ENCODE measurements around the gene OSBPL1A.

DNA sequence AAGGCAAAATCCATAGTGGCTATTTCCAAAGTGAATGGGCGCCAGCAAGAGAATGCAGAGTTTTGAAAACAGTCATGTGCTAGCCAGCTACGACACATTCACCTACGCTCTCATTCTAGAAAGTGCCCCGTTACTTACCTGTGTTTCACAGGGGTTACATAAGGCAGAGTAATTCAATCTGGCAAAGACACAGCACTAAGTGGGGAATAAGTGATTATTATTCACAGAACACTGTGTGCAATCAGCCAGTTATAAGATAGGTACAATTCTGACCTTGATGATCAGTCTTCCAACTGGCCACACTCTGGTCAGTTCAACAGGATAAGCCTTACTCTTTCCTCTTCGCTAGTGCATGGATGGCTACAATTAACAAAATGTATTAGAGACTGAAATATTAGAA lies 152.9 kb downstream of the OSBPL1A start:
- TF ChIP-seq POLR2AphosphoS5 (IDR thresholded peaks at IDR 0.05): no peak
- TF ChIP-seq EP300 (IDR thresholded peaks at IDR 0.05): no peak

Data from suprapubic skin (tissue), 4 donors.